ENCODE measurements around the gene TTC23. TPM values are rescaled to one million over a fixed set of nuclear protein-coding genes. Genes with fewer than 3 reads are reported as not detected.

The TTC23 gene
- total RNA-seq, 1 donor, result 21.7 TPM

DNA sequence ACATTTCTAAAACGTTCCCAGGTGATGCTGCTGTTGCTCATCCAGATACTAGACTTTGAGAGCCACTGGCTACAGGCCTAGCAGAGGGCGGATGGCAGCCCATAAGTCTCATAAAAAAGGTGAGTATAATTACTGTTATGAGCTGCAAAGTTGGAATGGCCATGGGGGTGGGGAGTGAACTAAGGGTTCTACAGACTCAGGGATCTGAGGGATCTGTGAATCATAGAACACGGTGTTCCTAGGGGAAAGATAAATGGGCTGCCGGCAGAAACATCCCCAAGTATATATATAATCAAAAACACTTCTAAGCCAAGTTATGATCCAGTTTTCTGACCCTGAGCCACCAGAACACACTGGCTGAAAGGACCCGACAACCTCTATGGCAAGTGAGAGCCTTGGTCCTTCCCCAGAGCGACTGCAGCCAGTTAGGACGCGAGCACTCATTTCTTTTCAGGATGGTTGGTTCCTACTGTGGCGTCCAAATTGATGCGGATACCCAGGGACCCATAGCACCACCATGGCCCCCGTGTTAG is 152.4 kb downstream of the TTC23 start:
- Histone ChIP-seq H3K4me3 (ENCODE audit: insufficient read depth, low read length) (no peak overlapping the region), H3K79me2 (ENCODE audit: insufficient read depth, low read length) (no peaks in the 10 kb centered on the region), H3K27me3 (ENCODE audit: insufficient read depth, low read length) (peaks cover 22% of the 10 kb centered on the region), H4K20me1 (ENCODE audit: insufficient read depth, low read length) (no peaks in the 10 kb centered on the region), H3K4me1 (ENCODE audit: insufficient read depth, low read length) (no peaks in the 10 kb centered on the region), H3K36me3 (ENCODE audit: insufficient read depth, low read length) (no peaks in the 10 kb centered on the region), H3K4me2 (ENCODE audit: insufficient read depth, low read length) (no peak overlapping the region), H3K9me3 (ENCODE audit: low read depth, low read length) (no peaks in the 10 kb centered on the region), H3K27ac (ENCODE audit: low read depth, low read length) (no peak overlapping the region), H2AFZ (ENCODE audit: low read length) (no peak overlapping the region)
- TF ChIP-seq, protein P1, sequence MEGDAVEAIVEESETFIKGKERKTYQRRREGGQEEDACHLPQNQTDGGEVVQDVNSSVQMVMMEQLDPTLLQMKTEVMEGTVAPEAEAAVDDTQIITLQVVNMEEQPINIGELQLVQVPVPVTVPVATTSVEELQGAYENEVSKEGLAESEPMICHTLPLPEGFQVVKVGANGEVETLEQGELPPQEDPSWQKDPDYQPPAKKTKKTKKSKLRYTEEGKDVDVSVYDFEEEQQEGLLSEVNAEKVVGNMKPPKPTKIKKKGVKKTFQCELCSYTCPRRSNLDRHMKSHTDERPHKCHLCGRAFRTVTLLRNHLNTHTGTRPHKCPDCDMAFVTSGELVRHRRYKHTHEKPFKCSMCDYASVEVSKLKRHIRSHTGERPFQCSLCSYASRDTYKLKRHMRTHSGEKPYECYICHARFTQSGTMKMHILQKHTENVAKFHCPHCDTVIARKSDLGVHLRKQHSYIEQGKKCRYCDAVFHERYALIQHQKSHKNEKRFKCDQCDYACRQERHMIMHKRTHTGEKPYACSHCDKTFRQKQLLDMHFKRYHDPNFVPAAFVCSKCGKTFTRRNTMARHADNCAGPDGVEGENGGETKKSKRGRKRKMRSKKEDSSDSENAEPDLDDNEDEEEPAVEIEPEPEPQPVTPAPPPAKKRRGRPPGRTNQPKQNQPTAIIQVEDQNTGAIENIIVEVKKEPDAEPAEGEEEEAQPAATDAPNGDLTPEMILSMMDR (IDR thresholded peaks at IDR 0.05; ENCODE audit: extremely low read depth, low read depth, low read length), result no peak
- no peak for DNase-seq (ENCODE audit: insufficient read length, low spot score, missing footprints)

- no peaks in the 10 kb centered on the region for H3K4me1 ChIP-seq (ENCODE audit: insufficient read depth, low read length)
- H3K27ac ChIP-seq (ENCODE audit: low read depth, low read length), result no peak overlapping the region
- no peak overlapping the region for H2AFZ ChIP-seq (ENCODE audit: low read length)
- H3K9me3 ChIP-seq (ENCODE audit: low read depth, low read length), result no peaks in the 10 kb centered on the region
- no peaks in the 10 kb centered on the region for H3K36me3 ChIP-seq (ENCODE audit: insufficient read depth, low read length)
- H3K27me3 ChIP-seq (ENCODE audit: insufficient read depth, low read length), result peaks cover 16% of the 10 kb centered on the region
- H4K20me1 ChIP-seq (ENCODE audit: insufficient read depth, low read length), result no peaks in the 10 kb centered on the region
- TF ChIP-seq, protein P1 (IDR thresholded peaks at IDR 0.05; ENCODE audit: extremely low read depth, low read depth, low read length), result no peak
- no peak overlapping the region for H3K4me2 ChIP-seq (ENCODE audit: insufficient read depth, low read length)
- H3K79me2 ChIP-seq (ENCODE audit: insufficient read depth, low read length), result no peaks in the 10 kb centered on the region
- H3K4me3 ChIP-seq (ENCODE audit: insufficient read depth, low read length), result no peak overlapping the region
- DNase-seq (ENCODE audit: insufficient read length, low spot score, missing footprints), result no peak
These were observed 153.0 kb downstream of the TTC23 start for GRCh38 chr15:99096173-99096893.

GRCh38 chr15:99095626-99096025 is 153.8 kb downstream of the TTC23 start:
- H3K4me3 ChIP-seq (ENCODE audit: insufficient read depth, low read length), result no peak overlapping the region
- H2AFZ ChIP-seq (ENCODE audit: low read length), result no peak overlapping the region
- H3K27me3 ChIP-seq (ENCODE audit: insufficient read depth, low read length), result peaks cover 13% of the 10 kb centered on the region
- H3K4me1 ChIP-seq (ENCODE audit: insufficient read depth, low read length), result no peaks in the 10 kb centered on the region
- H3K36me3 ChIP-seq (ENCODE audit: insufficient read depth, low read length), result no peaks in the 10 kb centered on the region
- no peaks in the 10 kb centered on the region for H3K9me3 ChIP-seq (ENCODE audit: low read depth, low read length)
- DNase-seq (ENCODE audit: insufficient read length, low spot score, missing footprints), result no peak
- no peak overlapping the region for H3K4me2 ChIP-seq (ENCODE audit: insufficient read depth, low read length)
- H3K27ac ChIP-seq (ENCODE audit: low read depth, low read length), result no peak overlapping the region
- no peaks in the 10 kb centered on the region for H3K79me2 ChIP-seq (ENCODE audit: insufficient read depth, low read length)
- H4K20me1 ChIP-seq (ENCODE audit: insufficient read depth, low read length), result no peaks in the 10 kb centered on the region
- TF ChIP-seq, protein P1 (IDR thresholded peaks at IDR 0.05; ENCODE audit: extremely low read depth, low read depth, low read length), result no peak

- no peak overlapping the region for H2AFZ ChIP-seq (ENCODE audit: low read length)
- H3K4me1 ChIP-seq (ENCODE audit: insufficient read depth, low read length), result no peaks in the 10 kb centered on the region
- no peaks in the 10 kb centered on the region for H3K27me3 ChIP-seq (ENCODE audit: insufficient read depth, low read length)
- no peaks in the 10 kb centered on the region for H4K20me1 ChIP-seq (ENCODE audit: insufficient read depth, low read length)
- no peak overlapping the region for H3K4me3 ChIP-seq (ENCODE audit: insufficient read depth, low read length)
- TF ChIP-seq, protein P1 (IDR thresholded peaks at IDR 0.05; ENCODE audit: extremely low read depth, low read depth, low read length), result no peak
- H3K36me3 ChIP-seq (ENCODE audit: insufficient read depth, low read length), result no peaks in the 10 kb centered on the region
- no peaks in the 10 kb centered on the region for H3K79me2 ChIP-seq (ENCODE audit: insufficient read depth, low read length)
- DNase-seq (ENCODE audit: insufficient read length, low spot score, missing footprints), result no peak
- H3K4me2 ChIP-seq (ENCODE audit: insufficient read depth, low read length), result no peak overlapping the region
- no peaks in the 10 kb centered on the region for H3K9me3 ChIP-seq (ENCODE audit: low read depth, low read length)
- H3K27ac ChIP-seq (ENCODE audit: low read depth, low read length), result no peak overlapping the region
These were observed 156.7 kb downstream of the TTC23 start for GRCh38 chr15:99092554-99093172.

Measured in osteoblast (primary cell).